Retina (tissue), 1 donor: Measurements from ENCODE around the gene ADAMTS12.

Source experiments
- DNase-seq: peaks from one replicate; pipeline ENCODE4 v3.0.0-alpha.2; 2016

Gene ADAMTS12

GRCh38 chr5:33800241-33800950 is 91.4 kb downstream of the ADAMTS12 start:
- DNase-seq = no peak

DNA sequence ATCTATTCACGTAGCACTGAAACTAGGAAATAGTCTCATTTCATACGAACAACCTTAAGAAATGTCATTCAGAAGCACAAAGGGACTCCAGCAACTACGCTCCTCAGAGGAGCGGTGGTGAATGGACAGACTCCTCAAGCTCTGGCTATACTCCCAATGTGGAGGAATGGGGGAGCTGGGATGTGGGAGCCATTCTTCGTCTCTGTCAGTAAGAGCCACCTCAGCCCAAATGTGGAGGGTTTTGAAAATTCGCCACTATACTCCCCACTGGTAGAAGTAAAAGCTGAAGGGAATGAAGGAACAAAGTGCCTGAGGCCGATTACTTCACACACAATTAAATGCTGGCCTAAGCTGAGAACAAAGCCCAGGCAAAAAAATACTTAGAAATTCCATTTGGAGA is 96.3 kb downstream of the ADAMTS12 start:
- no peak for DNase-seq

DNA sequence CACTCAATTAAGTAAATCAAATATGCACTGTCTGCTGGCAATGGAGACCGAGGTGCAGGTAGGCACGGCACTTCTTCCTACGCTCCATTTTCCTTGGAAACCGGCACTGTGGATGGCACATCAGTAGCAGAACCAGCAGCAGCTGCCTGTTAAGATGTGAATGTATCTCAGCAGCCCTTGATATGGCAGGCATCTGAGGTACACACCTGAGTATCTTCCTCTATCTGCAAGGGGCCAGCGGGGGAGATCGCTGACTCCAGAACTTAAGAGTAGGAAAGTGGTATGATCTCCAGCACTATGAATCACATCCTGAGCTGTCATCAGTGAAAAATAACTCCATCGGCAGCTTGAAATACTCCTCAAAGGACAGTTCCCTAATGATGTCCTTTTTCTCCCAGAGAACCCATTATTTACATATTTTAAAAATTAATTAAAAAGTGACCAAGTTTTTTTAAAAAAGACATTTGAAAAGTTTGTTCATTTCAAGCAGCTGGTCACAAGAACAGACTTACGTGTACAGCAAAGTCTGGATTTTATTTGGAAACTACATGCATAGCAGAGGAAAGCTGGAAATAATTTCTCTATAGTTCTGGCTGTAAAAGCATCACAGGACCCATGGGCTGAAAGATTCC is 97.1 kb downstream of the ADAMTS12 start:
- DNase-seq = no peak

- no peak for DNase-seq
Observed at GRCh38 chr5:33793836-33794549, 97.8 kb downstream of the ADAMTS12 start.

GRCh38 chr5:33793276-33793675 is 98.5 kb downstream of the ADAMTS12 start:
- DNase-seq = no peak

DNA sequence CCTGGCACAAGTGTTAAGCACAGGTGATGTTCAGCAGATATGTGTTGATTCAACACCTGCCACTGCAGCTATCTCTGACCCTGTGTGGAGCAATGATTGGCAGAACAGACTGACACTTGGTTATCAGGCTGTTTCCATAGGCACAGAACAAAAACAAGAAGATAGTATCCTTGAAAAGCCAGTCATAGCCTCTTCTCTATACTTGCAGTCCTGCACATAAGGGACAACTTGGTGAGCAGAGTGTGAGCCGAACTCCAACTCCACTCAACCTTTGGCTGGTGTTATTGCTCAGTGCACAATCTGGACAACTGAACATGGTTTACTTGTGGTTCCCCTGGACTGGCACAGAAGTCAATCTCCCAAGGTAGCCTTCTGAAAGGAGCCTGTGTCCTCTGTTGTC is 99.2 kb downstream of the ADAMTS12 start:
- DNase-seq = no peak

- DNase-seq = no peak
Observed at GRCh38 chr5:33789567-33789957, 102.2 kb downstream of the ADAMTS12 start.

GRCh38 chr5:33788922-33789566 is 102.7 kb downstream of the ADAMTS12 start:
- peak; percentile 7 for DNase-seq

DNA sequence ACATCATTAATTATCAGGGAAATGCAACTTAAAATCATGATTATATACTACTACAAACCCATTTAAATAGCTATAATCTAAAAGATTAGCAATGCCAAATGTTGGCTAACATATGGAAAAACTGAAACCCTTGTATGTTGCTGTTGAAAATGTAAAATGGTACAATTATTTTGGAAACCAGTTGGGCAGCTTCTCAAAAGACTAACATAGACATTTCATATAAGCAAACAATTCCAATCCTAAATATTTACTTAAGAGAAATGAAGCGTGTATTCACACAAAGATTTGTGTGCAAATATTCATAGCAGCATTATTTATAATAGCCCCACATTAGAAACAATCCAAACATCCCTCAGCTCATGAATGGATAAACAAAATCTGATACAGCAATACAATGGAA is 106.2 kb downstream of the ADAMTS12 start:
- DNase-seq = no peak

- peak; percentile 8 for DNase-seq
Observed at GRCh38 chr5:33781286-33781685, 110.5 kb downstream of the ADAMTS12 start.

- no peak for DNase-seq
Observed at GRCh38 chr5:33776151-33776660, 115.6 kb downstream of the ADAMTS12 start.

DNA sequence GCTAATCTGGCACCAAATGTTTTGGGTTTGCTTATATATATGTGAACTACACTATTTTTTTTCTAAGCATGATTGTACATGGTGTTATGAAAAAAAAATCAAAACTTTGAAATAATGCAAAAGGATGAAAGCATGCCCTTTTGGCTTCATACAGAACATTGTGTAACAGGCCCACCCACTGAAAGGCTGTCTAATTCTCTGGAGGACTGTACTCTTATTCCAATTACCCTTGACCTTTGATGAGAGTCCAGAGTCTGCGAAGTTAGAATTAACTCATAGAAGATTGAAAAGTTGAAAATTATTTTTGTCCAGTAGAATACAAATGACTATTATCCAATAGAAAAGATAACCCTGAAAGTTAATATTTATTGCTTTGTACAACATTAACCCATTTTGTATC is 117.4 kb downstream of the ADAMTS12 start:
- no peak for DNase-seq

GRCh38 chr5:33772380-33772897 is 119.4 kb downstream of the ADAMTS12 start:
- DNase-seq = no peak

GRCh38 chr5:33769968-33770367 is 121.8 kb downstream of the ADAMTS12 start:
- DNase-seq = no peak

DNA sequence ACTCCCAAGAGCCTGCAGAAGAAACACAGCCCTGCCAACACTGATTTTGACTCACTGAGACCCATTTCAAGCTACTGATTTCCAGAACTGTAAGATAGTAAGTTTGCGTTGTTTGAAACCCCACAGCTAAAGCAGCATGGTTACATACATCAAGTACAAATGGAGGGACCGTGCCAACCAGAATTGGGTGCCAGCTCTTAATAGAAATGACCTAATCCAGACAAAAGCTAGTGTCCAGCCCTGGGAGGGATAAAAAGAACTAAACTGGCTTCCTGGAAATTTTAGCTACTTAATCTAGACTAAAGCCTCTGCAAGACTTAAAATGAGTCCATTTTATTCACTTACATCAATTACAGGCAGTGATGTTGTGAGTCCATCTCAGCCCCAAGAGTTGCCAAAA is 122.6 kb downstream of the ADAMTS12 start:
- no peak for DNase-seq

GRCh38 chr5:33766023-33766422 is 125.8 kb downstream of the ADAMTS12 start:
- no peak for DNase-seq

GRCh38 chr5:33764786-33765185 is 127.0 kb downstream of the ADAMTS12 start:
- no peak for DNase-seq

GRCh38 chr5:33763435-33763834 is 128.4 kb downstream of the ADAMTS12 start:
- no peak for DNase-seq

- no peak for DNase-seq
Observed at GRCh38 chr5:33762859-33763258, 128.9 kb downstream of the ADAMTS12 start.

DNA sequence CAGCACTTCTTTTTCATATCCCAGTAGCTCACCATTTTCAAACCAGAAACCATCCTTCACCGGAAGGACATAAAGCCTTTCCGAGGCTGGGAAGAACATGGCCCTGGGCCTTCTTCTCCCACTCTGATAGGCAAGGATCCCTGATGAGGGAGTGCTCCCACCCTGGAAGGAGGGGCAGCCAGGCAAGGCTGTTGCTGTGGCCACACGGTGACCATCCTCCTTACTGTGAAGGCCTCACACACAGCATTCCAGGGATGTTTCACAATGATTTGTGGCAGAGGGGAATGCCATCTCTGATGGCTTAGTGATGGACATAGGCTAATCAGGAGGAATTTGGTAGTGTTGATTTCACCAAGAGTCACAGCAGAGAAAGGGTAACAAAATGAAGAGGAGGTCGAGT is 130.7 kb downstream of the ADAMTS12 start:
- no peak for DNase-seq

DNA sequence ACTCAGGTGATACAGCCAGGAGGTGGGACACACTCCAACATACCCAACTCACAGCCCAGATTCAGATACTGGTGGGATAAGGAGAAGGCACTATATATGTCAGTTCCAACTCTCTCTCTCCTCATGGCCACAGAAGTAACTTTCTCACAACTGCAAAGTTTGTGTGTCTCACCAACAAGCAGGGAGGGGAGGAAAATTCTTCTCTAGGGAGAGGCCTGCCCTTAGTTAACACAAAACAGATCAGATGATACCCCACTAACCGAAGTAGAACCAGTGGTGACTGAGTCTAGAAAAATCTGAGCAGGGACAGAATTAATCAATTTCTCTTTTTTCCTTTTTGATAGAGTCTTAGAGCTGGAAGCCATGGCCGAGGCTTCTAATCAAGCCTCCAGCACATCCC is 133.1 kb downstream of the ADAMTS12 start:
- no peak for DNase-seq

- no peak for DNase-seq
Observed at GRCh38 chr5:33756491-33756890, 135.3 kb downstream of the ADAMTS12 start.

- DNase-seq = no peak
Observed at GRCh38 chr5:33755231-33755630, 136.6 kb downstream of the ADAMTS12 start.
